ENCODE results near the gene DLD. TPM values are rescaled to one million over a fixed set of nuclear protein-coding genes. Genes with fewer than 3 reads are reported as not detected.
"Not testable (repeated sequence)": the region's sequence is repeated elsewhere in the genome, so short reads cannot be mapped to it uniquely, and the experiment has no call there.

Gene DLD
- total RNA-seq, 2 experiments from 2014 or later: 74.3 to 74.9 TPM

DNA sequence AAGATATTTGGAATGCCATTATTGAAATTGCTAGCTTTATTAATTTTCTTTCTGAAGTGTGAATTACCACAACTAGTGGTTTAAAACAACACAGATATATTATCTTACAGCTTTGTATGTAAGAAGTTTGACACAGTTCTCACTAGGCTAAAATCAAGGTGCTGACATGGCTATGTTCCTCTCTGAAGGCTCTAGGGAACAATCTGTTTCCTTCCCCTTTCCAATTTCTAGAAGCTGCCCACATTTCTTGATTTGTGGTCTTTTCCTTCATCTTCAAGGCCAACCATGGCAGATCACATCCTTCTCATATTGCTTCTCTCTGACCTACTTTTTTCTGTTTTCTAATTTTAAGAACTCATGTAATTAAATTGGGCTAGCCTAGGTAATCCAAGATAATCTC lies 44.7 kb upstream of the DLD start:
- no peaks in the 10 kb centered on the region for H3K27me3 Mint-ChIP-seq
- ChIA-PET POLR2A (interaction anchor here (1.3 to 2.2 kb wide), 2 partner anchors 10 to 103 kb away, joined by 3 to 7 read pairs; no protein-coding TSS in a partner anchor), CTCF (no interaction called here)
- H3K27ac Mint-ChIP-seq: no peak overlapping the region
- Histone ChIP-seq H3K36me3 (ENCODE audit: insufficient read depth, low read length) (no peaks in the 10 kb centered on the region), H3K9me3 (ENCODE audit: control insufficient read depth in 1 of 2, insufficient read depth in 1 of 2, low read length in 2 of 2) (no peaks in the 10 kb centered on the region), H3K27me3 (ENCODE audit: control insufficient read depth in 1 of 2, insufficient read depth in 2 of 2, low read length in 2 of 2) (no peaks in the 10 kb centered on the region), H3K4me1 (ENCODE audit: insufficient read depth, low read length) (no peaks in the 10 kb centered on the region), H3K27ac (ENCODE audit: low read depth in 1 of 2, low read length in 2 of 2) (no peak overlapping the region), H3K4me3 (ENCODE audit: low read length) (no peak overlapping the region)
- no peaks in the 10 kb centered on the region for H3K9me3 Mint-ChIP-seq
- no peak overlapping the region for H3K4me3 Mint-ChIP-seq
- H3K4me1 Mint-ChIP-seq (ENCODE audit: low read depth): peaks cover 5% of the 10 kb centered on the region
- DNase-seq (no peak), ATAC-seq (ENCODE audit: poor library complexity) (no peak)
- intact Hi-C loops (cut with DNase I, micrococcal nuclease): no loop called here
- no peaks in the 10 kb centered on the region for H3K36me3 Mint-ChIP-seq (ENCODE audit: low read depth)
- TF ChIP-seq, protein P1, sequence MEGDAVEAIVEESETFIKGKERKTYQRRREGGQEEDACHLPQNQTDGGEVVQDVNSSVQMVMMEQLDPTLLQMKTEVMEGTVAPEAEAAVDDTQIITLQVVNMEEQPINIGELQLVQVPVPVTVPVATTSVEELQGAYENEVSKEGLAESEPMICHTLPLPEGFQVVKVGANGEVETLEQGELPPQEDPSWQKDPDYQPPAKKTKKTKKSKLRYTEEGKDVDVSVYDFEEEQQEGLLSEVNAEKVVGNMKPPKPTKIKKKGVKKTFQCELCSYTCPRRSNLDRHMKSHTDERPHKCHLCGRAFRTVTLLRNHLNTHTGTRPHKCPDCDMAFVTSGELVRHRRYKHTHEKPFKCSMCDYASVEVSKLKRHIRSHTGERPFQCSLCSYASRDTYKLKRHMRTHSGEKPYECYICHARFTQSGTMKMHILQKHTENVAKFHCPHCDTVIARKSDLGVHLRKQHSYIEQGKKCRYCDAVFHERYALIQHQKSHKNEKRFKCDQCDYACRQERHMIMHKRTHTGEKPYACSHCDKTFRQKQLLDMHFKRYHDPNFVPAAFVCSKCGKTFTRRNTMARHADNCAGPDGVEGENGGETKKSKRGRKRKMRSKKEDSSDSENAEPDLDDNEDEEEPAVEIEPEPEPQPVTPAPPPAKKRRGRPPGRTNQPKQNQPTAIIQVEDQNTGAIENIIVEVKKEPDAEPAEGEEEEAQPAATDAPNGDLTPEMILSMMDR (IDR thresholded peaks at IDR 0.05): no peak

DNA sequence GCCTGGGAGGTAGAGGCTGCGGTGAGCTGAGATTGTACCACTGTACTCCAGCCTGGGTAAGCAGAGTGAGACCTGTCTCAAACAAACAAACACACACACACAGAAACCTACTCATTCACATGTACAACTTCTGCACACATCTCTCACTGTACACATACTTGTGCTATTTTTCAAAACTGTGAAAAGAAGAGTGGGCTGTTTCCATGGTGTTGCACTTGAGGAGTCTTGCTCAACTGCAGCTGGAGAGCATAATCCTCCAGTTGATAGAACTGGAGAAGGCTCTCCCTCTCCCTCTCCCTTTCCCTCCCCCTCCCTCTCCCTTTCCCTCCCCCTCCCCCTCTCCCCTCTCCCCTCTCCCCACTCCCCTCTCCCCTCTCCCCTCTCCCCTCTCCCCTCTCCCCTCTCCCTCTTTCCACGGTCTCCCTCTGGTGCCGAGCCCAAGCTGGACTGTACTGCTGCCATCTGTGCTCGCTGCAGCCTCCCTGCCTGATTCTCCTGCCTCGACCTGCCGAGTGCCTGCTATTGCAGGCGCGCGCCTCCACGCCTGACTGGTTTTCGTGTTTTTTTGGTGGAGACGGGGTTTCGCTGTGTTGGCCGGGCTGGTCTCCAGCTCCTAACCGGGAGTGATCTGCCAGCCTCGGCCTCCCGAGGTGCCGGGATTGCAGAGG lies 43.7 kb upstream of the DLD start:
- Mint-ChIP-seq H3K36me3 (ENCODE audit: low read depth) (no peaks in the 10 kb centered on the region), H3K9me3 (no peaks in the 10 kb centered on the region), H3K4me3 (no peak overlapping the region), H3K27ac (no peak overlapping the region), H3K4me1 (ENCODE audit: low read depth) (peaks cover 5% of the 10 kb centered on the region), H3K27me3 (no peaks in the 10 kb centered on the region)
- TF ChIP-seq, protein P1 (IDR thresholded peaks at IDR 0.05): no peak
- intact Hi-C loops (cut with DNase I, micrococcal nuclease): no loop called here
- Histone ChIP-seq H3K27me3 (ENCODE audit: control insufficient read depth in 1 of 2, insufficient read depth in 2 of 2, low read length in 2 of 2) (no peaks in the 10 kb centered on the region), H3K36me3 (ENCODE audit: insufficient read depth, low read length) (no peaks in the 10 kb centered on the region), H3K27ac (ENCODE audit: low read depth in 1 of 2, low read length in 2 of 2) (no peak overlapping the region), H3K4me1 (ENCODE audit: insufficient read depth, low read length) (no peaks in the 10 kb centered on the region), H3K9me3 (ENCODE audit: control insufficient read depth in 1 of 2, insufficient read depth in 1 of 2, low read length in 2 of 2) (no peaks in the 10 kb centered on the region), H3K4me3 (ENCODE audit: low read length) (no peak overlapping the region)
- no peak for DNase-seq
- CTCF ChIA-PET: no interaction called here
- no peak for ATAC-seq (ENCODE audit: poor library complexity)
- POLR2A ChIA-PET: interaction anchor here (1.3 to 2.2 kb wide), 2 partner anchors 9 to 104 kb away, joined by 3 to 7 read pairs; no protein-coding TSS in a partner anchor

- H3K4me1 ChIP-seq (ENCODE audit: insufficient read depth, low read length); CTCF ChIA-PET; DNase-seq; H3K36me3 Mint-ChIP-seq (ENCODE audit: low read depth); POLR2A ChIA-PET; H3K27me3 Mint-ChIP-seq; ATAC-seq (ENCODE audit: poor library complexity); H3K27ac ChIP-seq (ENCODE audit: low read depth in 1 of 2, low read length in 2 of 2); H3K4me3 ChIP-seq (ENCODE audit: low read length); H3K9me3 ChIP-seq (ENCODE audit: control insufficient read depth in 1 of 2, insufficient read depth in 1 of 2, low read length in 2 of 2); H3K36me3 ChIP-seq (ENCODE audit: insufficient read depth, low read length); H3K27ac Mint-ChIP-seq; H3K4me3 Mint-ChIP-seq; H3K27me3 ChIP-seq (ENCODE audit: control insufficient read depth in 1 of 2, insufficient read depth in 2 of 2, low read length in 2 of 2); intact Hi-C loops (cut with DNase I, micrococcal nuclease); H3K4me1 Mint-ChIP-seq (ENCODE audit: low read depth); H3K9me3 Mint-ChIP-seq: not testable (repeated sequence)
Measured at GRCh38 chr7:107847836-107848175, 43.2 kb upstream of the DLD start.

GRCh38 chr7:107848211-107848610 lies 42.8 kb upstream of the DLD start:
- H3K4me3 Mint-ChIP-seq; H3K4me1 Mint-ChIP-seq (ENCODE audit: low read depth); POLR2A ChIA-PET; H3K36me3 Mint-ChIP-seq (ENCODE audit: low read depth); ATAC-seq (ENCODE audit: poor library complexity); H3K27me3 Mint-ChIP-seq; CTCF ChIA-PET; H3K9me3 ChIP-seq (ENCODE audit: control insufficient read depth in 1 of 2, insufficient read depth in 1 of 2, low read length in 2 of 2); H3K4me3 ChIP-seq (ENCODE audit: low read length); H3K4me1 ChIP-seq (ENCODE audit: insufficient read depth, low read length); H3K27me3 ChIP-seq (ENCODE audit: control insufficient read depth in 1 of 2, insufficient read depth in 2 of 2, low read length in 2 of 2); H3K27ac ChIP-seq (ENCODE audit: low read depth in 1 of 2, low read length in 2 of 2); H3K27ac Mint-ChIP-seq; H3K36me3 ChIP-seq (ENCODE audit: insufficient read depth, low read length); intact Hi-C loops (cut with DNase I, micrococcal nuclease); H3K9me3 Mint-ChIP-seq; DNase-seq: not testable (repeated sequence)
